Measurements from ENCODE around the gene HCFC2.

DNA sequence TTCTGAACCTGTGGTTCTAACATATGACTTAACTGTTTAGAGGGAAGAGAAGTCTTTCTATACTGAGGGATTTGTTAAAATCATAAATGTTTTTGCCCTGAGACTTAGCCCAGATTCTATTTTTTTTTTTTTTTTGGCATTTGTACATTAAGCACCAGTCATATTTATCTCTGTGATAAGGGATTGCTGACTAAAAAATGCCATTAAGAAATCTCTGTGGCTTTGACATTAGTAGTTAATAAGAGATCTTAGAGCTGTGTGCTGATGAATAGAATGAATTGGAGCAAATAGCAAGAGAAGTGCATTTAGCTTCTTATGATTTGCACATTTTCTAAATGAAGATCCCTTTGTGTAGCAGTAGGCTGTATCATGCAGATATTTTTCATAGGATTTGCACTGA lies 41.1 kb downstream of the HCFC2 start:
- no peak for TF ChIP-seq CTCF (IDR thresholded peaks at IDR 0.05; ENCODE audit: poor library complexity)
- TF ChIP-seq EZH2 (IDR thresholded peaks at IDR 0.05; ENCODE audit: borderline replicate concordance), result no peak
- no peak for TF ChIP-seq EZH2phosphoT487 (IDR thresholded peaks at IDR 0.05; ENCODE audit: low read depth, severe bottlenecking, unreplicated experiment)
